GM12891 (cell line): ENCODE measurements around the gene SMC3.
"Not testable (repeated sequence)": the region's sequence is repeated elsewhere in the genome, so short reads cannot be mapped to it uniquely, and the experiment has no call there.

Experiments
- POLR2A ChIP-seq: IDR thresholded peaks from 2 replicates; pipeline ENCODE4 v1.6.1; 2011; ENCODE audit warnings: low read depth, low read length, control low read depth
- POLR2AphosphoS5 ChIP-seq: IDR thresholded peaks from 2 replicates; pipeline ENCODE4 v1.6.1; 2011; ENCODE audit warnings: low read depth, low read length, control low read depth
- TAF1 ChIP-seq: IDR thresholded peaks from 2 replicates; pipeline ENCODE4 v1.6.1; 2011; ENCODE audit warnings: low read depth, low read length, control low read depth

GRCh38 chr10:110610781-110611180, 43.3 kb downstream of the SMC3 start:
- TF ChIP-seq TAF1, POLR2AphosphoS5, POLR2A: not testable (repeated sequence)
